HCT116 (cell line): ENCODE data around the gene PPIL6. TPM values are rescaled to one million over a fixed set of nuclear protein-coding genes. Genes with fewer than 3 reads are reported as not detected.

Experiments used
- ATAC-seq: fragments of 200-7000 bp; cut with Tn5 transposase; 2 replicates; pipeline ENCODE4 v1.9.1; 2020; ENCODE audit warnings: mild to moderate bottlenecking, moderate library complexity
- BruUV-seq: library from RNA; stranded (reverse); fragments of 400-500 nt; replicated peaks from 2 replicates; lab custom pipeline; 2021; lab: Mats Ljungman, UMichigan
- CTCF ChIA-PET: fragments of 300-600 bp; sonication (Branson Sonifier 250); formaldehyde crosslinking; loops from one replicate; lab custom pipeline; 2021; ENCODE audit warnings: antibody characterized with exemption; lab: Charles Lee
- POLR2A ChIA-PET: fragments of 300-600, 350-600 bp; sonication (Branson Sonifier 250); formaldehyde crosslinking; loops from one replicate; lab custom pipeline; 2021; ENCODE audit warnings: antibody characterized with exemption; lab: Charles Lee
- RAD21 ChIA-PET, 2 experiments: fragments of 300-600 bp; sonication (Branson Sonifier 250); formaldehyde crosslinking; loops; one replicate each; lab custom pipeline; 2023; ENCODE audit warnings: low total read pairs in 2 of 2; ENCODE audit not compliant: uncharacterized antibody in 2 of 2, unreplicated experiment in 2 of 2, low non-redundant PET in 1 of 2; lab: Charles Lee
- DNase-seq: peaks from one replicate; pipeline ENCODE4 v3.0.0-alpha.2; 2010; ENCODE audit warnings: low read depth, low spot score
- H2AFZ ChIP-seq: fragments of 200-600 bp; shearing (Covaris generic), sonication (generic); 2 replicates; pipeline ENCODE4 v1.6.1; 2017; ENCODE audit warnings: low read depth, mixed run types, mixed read lengths, antibody characterized with exemption, low read length; ENCODE audit not compliant: poor library complexity, severe bottlenecking
- H3K27ac ChIP-seq: 2 replicates; pipeline ENCODE4 v1.5.1; 2012; ENCODE audit warnings: low read depth, low read length
- H3K27me3 ChIP-seq: fragments of 200-600 bp; sonication (generic); 2 replicates; pipeline ENCODE4 v1.6.1; 2016; ENCODE audit warnings: mixed run types, low read length, mixed read lengths; ENCODE audit not compliant: insufficient read depth
- H3K36me3 ChIP-seq, 2 experiments: fragments of 200-500 bp in 1 of 2; fragments of 200-600 bp in 1 of 2; sonication (Bioruptor generic) in 1 of 2; sonication (generic) in 1 of 2; 2 replicates each; pipeline versions ENCODE4 v1.5.1 to v1.6.1; 2014 to 2016; ENCODE audit warnings: low read length in 2 of 2, inconsistent platforms in 1 of 2, mixed read lengths in 1 of 2, mixed run types in 1 of 2; ENCODE audit not compliant: insufficient read depth in 2 of 2, control insufficient read depth in 1 of 2
- H3K4me1 ChIP-seq, 2 experiments: fragments of 200-600 bp in 1 of 2; sonication (generic) in 1 of 2; 2 replicates each; pipeline versions ENCODE4 v1.5.1 to v1.6.1; 2012 to 2017; ENCODE audit warnings: low read length in 2 of 2, inconsistent platforms in 1 of 2, mild to moderate bottlenecking in 1 of 2, mixed read lengths in 1 of 2, mixed run types in 1 of 2, moderate library complexity in 1 of 2; ENCODE audit not compliant: insufficient read depth in 2 of 2, control insufficient read depth in 1 of 2
- H3K4me2 ChIP-seq: fragments of 200-600 bp; sonication (generic); 2 replicates; pipeline ENCODE4 v1.6.1; 2017; ENCODE audit warnings: mixed run types, low read length, mixed read lengths
- H3K4me3 ChIP-seq, 2 experiments: fragments of 200-600 bp in 1 of 2; sonication (generic) in 1 of 2; replicated peaks in 1 of 2; 2 replicates each; pipeline ENCODE4 v1.5.1; 2011 to 2016; ENCODE audit warnings: low read length in 2 of 2, control low read depth in 1 of 2, low read depth in 1 of 2, mild to moderate bottlenecking in 1 of 2, mixed read lengths in 1 of 2, mixed run types in 1 of 2
- H3K79me2 ChIP-seq: fragments of 200-600 bp; sonication (generic); 2 replicates; pipeline ENCODE4 v1.6.1; 2017; ENCODE audit warnings: mild to moderate bottlenecking, mixed run types, low read length, moderate library complexity, mixed read lengths; ENCODE audit not compliant: insufficient read depth
- H3K9ac ChIP-seq: fragments of 200-600 bp; sonication (generic); 2 replicates; pipeline ENCODE4 v1.6.1; 2016; ENCODE audit warnings: low read length, mixed read lengths
- H3K9me2 ChIP-seq: fragments of 200-600 bp; sonication (generic), shearing (Covaris generic); 2 replicates; pipeline ENCODE4 v1.6.1; 2017; ENCODE audit warnings: mixed run types, mild to moderate bottlenecking, moderate library complexity; ENCODE audit not compliant: insufficient read depth
- H3K9me3 ChIP-seq, 2 experiments: fragments of 200-500 bp in 1 of 2; fragments of 200-600 bp in 1 of 2; sonication (Bioruptor generic) in 1 of 2; sonication (generic) in 1 of 2; 2 replicates each; pipeline ENCODE4 v1.6.1; 2014 to 2017; ENCODE audit warnings: low read length in 2 of 2, mixed read lengths in 2 of 2, inconsistent platforms in 1 of 2, low read depth in 1 of 2, mild to moderate bottlenecking in 1 of 2, mixed run types in 1 of 2, moderate library complexity in 1 of 2; ENCODE audit not compliant: control insufficient read depth in 1 of 2, insufficient read depth in 1 of 2
- H4K20me1 ChIP-seq: fragments of 200-600 bp; sonication (generic), shearing (Covaris generic); 2 replicates; pipeline ENCODE4 v1.6.1; 2017; ENCODE audit warnings: mixed run types, mild to moderate bottlenecking, moderate library complexity; ENCODE audit not compliant: insufficient read depth
- CBX3 ChIP-seq: IDR thresholded peaks from 2 replicates; pipeline ENCODE4 v1.6.1; 2012; ENCODE audit warnings: low read depth
- EGR1 ChIP-seq: IDR thresholded peaks from 2 replicates; pipeline ENCODE4 v1.6.1; 2012; ENCODE audit warnings: low read depth
- ELF1 ChIP-seq: IDR thresholded peaks from 2 replicates; pipeline ENCODE4 v1.6.1; 2012; ENCODE audit warnings: low read depth, borderline replicate concordance
- EZH2 ChIP-seq: fragments of 200-600 bp; sonication (generic); IDR thresholded peaks from 2 replicates; pipeline ENCODE4 v1.6.1; 2017; ENCODE audit warnings: antibody characterized with exemption, mixed run types
- MAX ChIP-seq: IDR thresholded peaks from 2 replicates; pipeline ENCODE4 v1.6.1; 2012
- RAD21 ChIP-seq: IDR thresholded peaks from 2 replicates; pipeline ENCODE4 v1.6.1; 2012; ENCODE audit warnings: low read depth, mild to moderate bottlenecking
- TCF7L2 ChIP-seq: IDR thresholded peaks from 2 replicates; pipeline ENCODE4 v1.7.0; 2011; ENCODE audit warnings: borderline replicate concordance, inconsistent platforms; ENCODE audit not compliant: insufficient read depth, insufficient read length; ENCODE audit errors: extremely low read depth
- YY1 ChIP-seq: IDR thresholded peaks from 2 replicates; pipeline ENCODE4 v1.6.1; 2011; ENCODE audit warnings: low read length, low read depth, moderate library complexity, mild to moderate bottlenecking; ENCODE audit not compliant: insufficient replicate concordance; ENCODE audit errors: extremely low read depth
- ZBTB33 ChIP-seq: IDR thresholded peaks from 2 replicates; pipeline ENCODE4 v1.6.1; 2011; ENCODE audit warnings: mild to moderate bottlenecking, low read length, moderate library complexity; ENCODE audit not compliant: insufficient replicate concordance; ENCODE audit errors: extremely low read depth
- ZNF274 ChIP-seq: fragments of 200-500 bp; sonication (Bioruptor generic); IDR thresholded peaks from 2 replicates; pipeline ENCODE4 v1.6.1; 2014; ENCODE audit warnings: mild to moderate bottlenecking, low read depth, low read length, inconsistent platforms
- intact Hi-C: fragments of 100-400 bp; cut with micrococcal nuclease; formaldehyde crosslinking; loops from 2 replicates; pipeline ENCODE4 v1.10.0; 2022
- total RNA-seq: library from RNA; stranded (reverse); gene quantifications from one replicate; pipeline ENCODE4 v1.2.1, GENCODE V29; 2021; ENCODE audit not compliant: unreplicated experiment

The PPIL6 gene
- total RNA-seq, 1 experiment from 2014 or later = 3.3 TPM

- TF ChIP-seq EZH2 = no peak
- TF ChIP-seq MAX = no peak
- TF ChIP-seq RAD21 = no peak
These were observed 6.7 kb upstream of the PPIL6 start (continued) for GRCh38 chr6:109447087-109447486.

GRCh38 chr6:109446541-109446940 is 6.1 kb upstream of the PPIL6 start:
- no peak for TF ChIP-seq ZNF274
- no peak for ATAC-seq
- peaks cover 5 to 10% of the 10 kb centered on the region in 2 experiments; a peak in 3 of 4 replicates for H3K4me1 ChIP-seq
- RAD21 ChIA-PET = no interaction called here
- H3K27ac ChIP-seq = no peak overlapping the region
- intact Hi-C loops = no loop called here
- no peaks in the 10 kb centered on the region for H3K9me3 ChIP-seq
- CTCF ChIA-PET = no interaction called here
- no peak overlapping the region for H3K4me3 ChIP-seq
- no peaks in the 10 kb centered on the region for H4K20me1 ChIP-seq
- H3K9me2 ChIP-seq = no peaks in the 10 kb centered on the region
- H3K9ac ChIP-seq = no peak overlapping the region
- DNase-seq = no peak
- no peak overlapping the region for H2AFZ ChIP-seq
- peaks cover 11% of the 10 kb centered on the region for H3K79me2 ChIP-seq
- no peak overlapping the region for H3K4me2 ChIP-seq
- H3K27me3 ChIP-seq = no peaks in the 10 kb centered on the region
- H3K36me3 ChIP-seq = peaks cover 1 to 6% of the 10 kb centered on the region in 2 experiments; a peak in 2 of 4 replicates
- POLR2A ChIA-PET = no interaction called here
- no TSS peak for BruUV-seq

- Histone ChIP-seq H3K27ac (no peak overlapping the region), H3K79me2 (peaks cover 14% of the 10 kb centered on the region), H3K27me3 (no peaks in the 10 kb centered on the region), H2AFZ (no peak overlapping the region), H3K36me3 (peaks cover 0 to 6% of the 10 kb centered on the region in 2 experiments; a peak in 2 of 4 replicates), H3K9me3 (no peaks in the 10 kb centered on the region), H3K9me2 (no peaks in the 10 kb centered on the region), H3K4me2 (no peak overlapping the region), H4K20me1 (no peaks in the 10 kb centered on the region), H3K4me1 (peaks cover 5 to 12% of the 10 kb centered on the region in 2 experiments; a peak in 3 of 4 replicates), H3K9ac (no peak overlapping the region), H3K4me3 (no peak overlapping the region)
- RAD21 ChIA-PET = no interaction called here
- CTCF ChIA-PET = no interaction called here
- DNase-seq (no peak), ATAC-seq (no peak)
- TF ChIP-seq ZNF274 (no peak), YY1 (no peak), TCF7L2 (no peak), ELF1 (no peak), EGR1 (no peak), ZBTB33 (no peak), CBX3 (no peak), MAX (no peak)
- POLR2A ChIA-PET = interaction anchor here (0.6 kb wide), 1 partner anchor 34 kb away, joined by 3 read pairs; no protein-coding TSS in a partner anchor
- intact Hi-C loops = no loop called here
- BruUV-seq = no TSS peak
These were observed 5.6 kb upstream of the PPIL6 start for GRCh38 chr6:109446072-109446471.
